ENCODE data around the gene CDHR2. TPM values are rescaled to one million over a fixed set of nuclear protein-coding genes. Genes with fewer than 3 reads are reported as not detected.

The CDHR2 gene
- total RNA-seq, 1 experiment from 2014 or later: 0.10 TPM

DNA sequence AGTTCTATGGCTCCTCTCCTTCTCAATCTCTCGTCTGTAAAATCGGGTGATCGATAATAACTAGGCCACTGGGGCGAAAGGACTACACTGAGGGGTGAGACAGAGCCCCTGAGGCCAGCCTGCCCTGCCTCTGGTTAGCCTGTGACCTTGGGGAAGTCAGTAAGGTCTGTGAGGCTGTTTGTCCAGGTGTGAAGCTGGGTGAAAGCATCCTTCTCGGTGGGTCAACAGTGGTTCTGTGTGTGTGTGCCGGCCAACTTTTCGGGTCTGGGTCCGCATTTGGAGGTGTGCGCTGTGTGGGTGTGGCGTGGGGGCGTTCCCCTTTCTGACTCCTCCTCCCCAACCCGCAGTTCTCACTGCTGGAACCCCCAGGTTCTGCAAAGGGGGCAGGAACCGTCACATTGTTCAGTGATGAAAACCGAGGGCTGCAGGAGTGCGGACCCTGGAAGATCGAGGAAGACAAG is 7.0 kb upstream of the CDHR2 start:
- Histone ChIP-seq H3K36me3 (ENCODE audit: control insufficient read depth in 1 of 2, insufficient read depth in 2 of 2, low read length in 2 of 2) (no peaks in the 10 kb centered on the region), H3K9me3 (ENCODE audit: control insufficient read depth in 1 of 2, insufficient read depth in 1 of 2, low read depth in 1 of 2, low read length in 2 of 2) (no peaks in the 10 kb centered on the region), H3K27ac (ENCODE audit: low read depth, low read length) (peak overlapping the region; percentile 92), H4K20me1 (ENCODE audit: insufficient read depth) (no peaks in the 10 kb centered on the region), H3K79me2 (ENCODE audit: insufficient read depth, low read length) (no peaks in the 10 kb centered on the region), H3K4me2 (ENCODE audit: low read length) (peak overlapping the region; percentile 99), H3K9ac (ENCODE audit: low read length) (peak overlapping the region; percentile 90), H2AFZ (ENCODE audit: low read depth, low read length, poor library complexity, severe bottlenecking) (no peak overlapping the region), H3K27me3 (ENCODE audit: insufficient read depth, low read length) (no peaks in the 10 kb centered on the region), H3K9me2 (ENCODE audit: insufficient read depth) (no peaks in the 10 kb centered on the region), H3K4me3 (replicated peaks in 1 of 2; ENCODE audit: low read depth in 1 of 2, low read length in 2 of 2) (peak overlapping the region; percentile 65 to 89), H3K4me1 (ENCODE audit: control insufficient read depth in 1 of 2, insufficient read depth in 2 of 2, low read length in 2 of 2) (peaks cover 39 to 64% of the 10 kb centered on the region in 2 experiments)
- intact Hi-C loops (cut with micrococcal nuclease): loop anchor here (5.0 kb wide), 1 partner anchor 730 kb away; no protein-coding TSS in a partner anchor
- POLR2A ChIA-PET: interaction anchor here (0.5 kb wide), 1 partner anchor 285 kb away, joined by 3 read pairs; no protein-coding TSS in a partner anchor
- TF ChIP-seq POLR2AphosphoS5 (IDR thresholded peaks at IDR 0.05; ENCODE audit: low read depth, low read length): peak; percentile 59
- TF ChIP-seq, protein P1, sequence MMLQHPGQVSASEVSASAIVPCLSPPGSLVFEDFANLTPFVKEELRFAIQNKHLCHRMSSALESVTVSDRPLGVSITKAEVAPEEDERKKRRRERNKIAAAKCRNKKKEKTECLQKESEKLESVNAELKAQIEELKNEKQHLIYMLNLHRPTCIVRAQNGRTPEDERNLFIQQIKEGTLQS (IDR thresholded peaks at IDR 0.05): no peak
- no peak for TF ChIP-seq ELF1 (IDR thresholded peaks at IDR 0.05; ENCODE audit: borderline replicate concordance, low read depth)
- ATAC-seq (no peak), DNase-seq (ENCODE audit: low read depth, low spot score) (no peak)
- CTCF ChIA-PET: interaction anchor here (1.0 kb wide), 1 partner anchor 126 kb away, joined by 4 read pairs; the partner anchor contains the start of gene CLTB
- RAD21 ChIA-PET (ENCODE audit: low non-redundant PET in 1 of 2, low total read pairs in 2 of 2, uncharacterized antibody in 2 of 2, unreplicated experiment in 2 of 2): no interaction called here
- BruUV-seq (replicated peaks): TSS peak; percentile 18

DNA sequence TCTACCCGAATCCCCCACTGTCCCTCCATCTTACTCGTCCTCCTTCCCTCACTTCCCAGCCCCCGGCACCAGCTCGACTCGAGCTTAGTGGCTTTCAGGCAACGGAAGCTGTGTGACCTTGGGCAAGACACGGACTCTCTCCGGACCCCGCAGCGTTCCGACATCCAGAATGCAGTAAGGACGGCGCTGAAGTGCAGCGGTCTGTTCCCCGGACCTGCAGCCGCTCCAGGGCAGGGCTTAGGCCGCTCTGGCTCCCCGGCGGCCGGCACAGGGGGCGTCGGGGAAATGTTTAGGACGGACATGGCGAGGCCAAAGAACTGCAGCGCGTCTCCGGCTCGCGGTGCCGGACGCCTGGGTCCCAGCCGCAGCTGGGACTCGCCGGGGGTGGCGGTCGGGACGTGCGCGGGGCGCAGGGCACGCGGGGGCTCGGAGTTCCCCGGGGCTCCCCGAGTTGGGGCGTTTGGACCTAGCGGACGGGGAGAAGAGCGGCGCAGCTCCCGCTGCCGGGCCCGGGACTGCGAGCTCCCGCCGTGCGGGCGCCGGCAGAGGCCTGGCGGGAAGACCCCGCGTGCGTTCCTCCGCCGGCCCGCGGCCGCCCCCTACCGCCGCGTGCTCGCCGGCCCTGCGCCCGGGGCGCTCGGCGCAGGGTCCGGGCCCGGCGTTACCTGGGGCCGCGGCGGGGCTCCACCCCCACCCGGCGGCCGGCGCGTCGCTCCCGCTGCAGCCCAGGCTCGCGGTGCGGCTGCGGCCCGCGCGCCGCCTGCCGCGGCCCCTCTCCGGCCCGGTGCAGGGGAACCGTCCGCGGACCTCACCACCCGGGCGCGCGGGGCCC is 6.3 kb upstream of the CDHR2 start:
- Histone ChIP-seq H3K4me2 (ENCODE audit: low read length) (peak overlapping the region; percentile 99), H3K9me2 (ENCODE audit: insufficient read depth) (no peaks in the 10 kb centered on the region), H3K9me3 (ENCODE audit: control insufficient read depth in 1 of 2, insufficient read depth in 1 of 2, low read depth in 1 of 2, low read length in 2 of 2) (no peaks in the 10 kb centered on the region), H3K36me3 (ENCODE audit: control insufficient read depth in 1 of 2, insufficient read depth in 2 of 2, low read length in 2 of 2) (no peaks in the 10 kb centered on the region), H3K4me3 (replicated peaks in 1 of 2; ENCODE audit: low read depth in 1 of 2, low read length in 2 of 2) (peak overlapping the region; percentile 65 to 89), H3K4me1 (ENCODE audit: control insufficient read depth in 1 of 2, insufficient read depth in 2 of 2, low read length in 2 of 2) (peaks cover 39 to 68% of the 10 kb centered on the region in 2 experiments), H3K9ac (ENCODE audit: low read length) (peak overlapping the region; percentile 90), H3K27ac (ENCODE audit: low read depth, low read length) (peak overlapping the region; percentile 92), H3K79me2 (ENCODE audit: insufficient read depth, low read length) (no peaks in the 10 kb centered on the region), H2AFZ (ENCODE audit: low read depth, low read length, poor library complexity, severe bottlenecking) (no peak overlapping the region), H3K27me3 (ENCODE audit: insufficient read depth, low read length) (no peaks in the 10 kb centered on the region), H4K20me1 (ENCODE audit: insufficient read depth) (no peaks in the 10 kb centered on the region)
- RAD21 ChIA-PET (ENCODE audit: low non-redundant PET in 1 of 2, low total read pairs in 2 of 2, uncharacterized antibody in 2 of 2, unreplicated experiment in 2 of 2): no interaction called here
- DNase-seq (ENCODE audit: low read depth, low spot score): no peak
- POLR2A ChIA-PET: interaction anchor here (0.5 to 0.6 kb wide), 3 partner anchors 42 to 284 kb away, joined by 3 to 4 read pairs (median 3); no protein-coding TSS in a partner anchor
- CTCF ChIA-PET: interaction anchor here (0.8 to 1.0 kb wide), 2 partner anchors 126 to 128 kb away, joined by 4 read pairs; partner anchors contain the start of gene CLTB
- TF ChIP-seq POLR2A (IDR thresholded peaks at IDR 0.05; ENCODE audit: borderline replicate concordance, extremely low read depth, insufficient read depth, insufficient read length) (peak; percentile 9), POLR2AphosphoS5 (IDR thresholded peaks at IDR 0.05; ENCODE audit: low read depth, low read length) (no peak; the same call in 1 of the 2 replicates), ZFX (IDR thresholded peaks at IDR 0.05) (peak; percentile 82; the same call in 1 of the 2 replicates)
- TF ChIP-seq, protein P2, sequence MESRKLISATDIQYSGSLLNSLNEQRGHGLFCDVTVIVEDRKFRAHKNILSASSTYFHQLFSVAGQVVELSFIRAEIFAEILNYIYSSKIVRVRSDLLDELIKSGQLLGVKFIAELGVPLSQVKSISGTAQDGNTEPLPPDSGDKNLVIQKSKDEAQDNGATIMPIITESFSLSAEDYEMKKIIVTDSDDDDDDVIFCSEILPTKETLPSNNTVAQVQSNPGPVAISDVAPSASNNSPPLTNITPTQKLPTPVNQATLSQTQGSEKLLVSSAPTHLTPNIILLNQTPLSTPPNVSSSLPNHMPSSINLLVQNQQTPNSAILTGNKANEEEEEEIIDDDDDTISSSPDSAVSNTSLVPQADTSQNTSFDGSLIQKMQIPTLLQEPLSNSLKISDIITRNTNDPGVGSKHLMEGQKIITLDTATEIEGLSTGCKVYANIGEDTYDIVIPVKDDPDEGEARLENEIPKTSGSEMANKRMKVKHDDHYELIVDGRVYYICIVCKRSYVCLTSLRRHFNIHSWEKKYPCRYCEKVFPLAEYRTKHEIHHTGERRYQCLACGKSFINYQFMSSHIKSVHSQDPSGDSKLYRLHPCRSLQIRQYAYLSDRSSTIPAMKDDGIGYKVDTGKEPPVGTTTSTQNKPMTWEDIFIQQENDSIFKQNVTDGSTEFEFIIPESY (IDR thresholded peaks at IDR 0.05; ENCODE audit: extremely low read depth, insufficient replicate concordance, low read length): no peak
- TF ChIP-seq, protein P3, sequence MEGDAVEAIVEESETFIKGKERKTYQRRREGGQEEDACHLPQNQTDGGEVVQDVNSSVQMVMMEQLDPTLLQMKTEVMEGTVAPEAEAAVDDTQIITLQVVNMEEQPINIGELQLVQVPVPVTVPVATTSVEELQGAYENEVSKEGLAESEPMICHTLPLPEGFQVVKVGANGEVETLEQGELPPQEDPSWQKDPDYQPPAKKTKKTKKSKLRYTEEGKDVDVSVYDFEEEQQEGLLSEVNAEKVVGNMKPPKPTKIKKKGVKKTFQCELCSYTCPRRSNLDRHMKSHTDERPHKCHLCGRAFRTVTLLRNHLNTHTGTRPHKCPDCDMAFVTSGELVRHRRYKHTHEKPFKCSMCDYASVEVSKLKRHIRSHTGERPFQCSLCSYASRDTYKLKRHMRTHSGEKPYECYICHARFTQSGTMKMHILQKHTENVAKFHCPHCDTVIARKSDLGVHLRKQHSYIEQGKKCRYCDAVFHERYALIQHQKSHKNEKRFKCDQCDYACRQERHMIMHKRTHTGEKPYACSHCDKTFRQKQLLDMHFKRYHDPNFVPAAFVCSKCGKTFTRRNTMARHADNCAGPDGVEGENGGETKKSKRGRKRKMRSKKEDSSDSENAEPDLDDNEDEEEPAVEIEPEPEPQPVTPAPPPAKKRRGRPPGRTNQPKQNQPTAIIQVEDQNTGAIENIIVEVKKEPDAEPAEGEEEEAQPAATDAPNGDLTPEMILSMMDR (IDR thresholded peaks at IDR 0.05 in 2 of 3, conservative IDR thresholded peaks at IDR 0.05 in 1 of 3; ENCODE audit: borderline replicate concordance in 1 of 3, insufficient read depth in 1 of 3, low read depth in 2 of 3, low read length in 2 of 3): no peak
- peak; percentile 69 for ATAC-seq
- no TSS peak for BruUV-seq (replicated peaks)
- intact Hi-C loops (cut with micrococcal nuclease): loop anchor here (5.0 kb wide), 1 partner anchor 731 kb away; no protein-coding TSS in a partner anchor

Measured in HCT116 (cell line).